SK-N-MC (cell line): ENCODE results near the gene APOF.

ENCODE experiments used
- EZH2 ChIP-seq: fragments of 200-600 bp; sonication (generic); IDR thresholded peaks from one replicate; pipeline ENCODE4 v1.6.1; 2017; ENCODE audit warnings: antibody characterized with exemption
- POLR2AphosphoS5 ChIP-seq: IDR thresholded peaks from 2 replicates; pipeline ENCODE4 v1.6.1; 2012; ENCODE audit warnings: mild to moderate bottlenecking, low read depth, low read length, borderline replicate concordance

DNA sequence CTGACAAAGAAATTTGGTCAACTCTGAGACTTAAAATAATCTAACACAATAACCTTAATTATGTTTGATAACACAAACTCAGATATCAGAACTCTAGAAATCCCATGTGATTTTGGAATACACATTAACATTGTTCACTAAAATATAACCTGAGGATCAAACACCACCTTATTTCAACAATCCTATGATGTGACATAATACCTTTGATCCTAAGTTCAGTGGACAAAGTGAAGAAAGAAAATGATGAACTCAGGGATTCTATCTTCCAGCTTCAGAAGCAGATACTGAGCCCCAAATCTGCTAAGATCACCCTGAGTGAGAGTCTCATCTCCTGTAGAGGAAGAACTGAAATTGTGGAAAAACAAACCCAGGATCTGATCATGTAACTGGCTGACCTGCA is 35.7 kb upstream of the APOF start:
- TF ChIP-seq POLR2AphosphoS5 = no peak
- no peak for TF ChIP-seq EZH2
